B cell (primary cell): Measurements from ENCODE around the gene APRT. TPM values are rescaled to one million over a fixed set of nuclear protein-coding genes. Genes with fewer than 3 reads are reported as not detected.

Experiments used
- ATAC-seq: fragments of 200-7000 bp; cut with Tn5 transposase; one replicate; pipeline ENCODE4 v1.10.0; 2021; ENCODE audit warnings: low read depth, mild to moderate bottlenecking, moderate number of reproducible peaks, moderate library complexity
- CTCF ChIA-PET: fragments of 350-600 bp; sonication (Branson Sonifier 250); formaldehyde crosslinking; loops from one replicate; lab custom pipeline; 2021; ENCODE audit warnings: antibody characterized with exemption, inconsistent platforms; lab: Charles Lee
- POLR2A ChIA-PET: fragments of 350-600 bp; sonication (Branson Sonifier 250); formaldehyde crosslinking; loops from one replicate; lab custom pipeline; 2021; ENCODE audit warnings: antibody characterized with exemption; lab: Charles Lee
- DNase-seq: peaks from one replicate; pipeline ENCODE4 v3.0.0; 2013
- H2AFZ ChIP-seq: 2 replicates; pipeline ENCODE4 v1.6.1; 2012; ENCODE audit warnings: mild to moderate bottlenecking, low read depth, low read length; ENCODE audit not compliant: insufficient read depth, poor library complexity, severe bottlenecking
- H3K27ac ChIP-seq, 2 donors: 1 replicate in 1 of 2; 2 replicates in 1 of 2; pipeline ENCODE4 v1.5.1; 2012 to 2013; ENCODE audit warnings: low read length in 2 of 2, mild to moderate bottlenecking in 2 of 2, moderate library complexity in 1 of 2
- H3K27me3 ChIP-seq, 4 experiments: fragments of 200-600 bp in 1 of 4; sonication (generic) in 1 of 4; replicated peaks in 1 of 4; 1 replicate in 2 of 4; 2 replicates in 2 of 4; pipeline versions ENCODE4 v1.6.1 to v1.7.0; 2013 to 2016; ENCODE audit warnings: low read length in 3 of 4, mild to moderate bottlenecking in 2 of 4, mixed read lengths in 1 of 4, moderate library complexity in 1 of 4; ENCODE audit not compliant: insufficient read depth in 4 of 4, control insufficient read depth in 3 of 4; ENCODE audit errors: control extremely low read depth in 1 of 4
- H3K36me3 ChIP-seq, 2 experiments: replicated peaks in 1 of 2; 1 replicate in 1 of 2; 2 replicates in 1 of 2; pipeline versions ENCODE4 v1.6.1 to v1.7.1; 2013; ENCODE audit warnings: low read length in 1 of 2; ENCODE audit not compliant: insufficient read depth in 2 of 2, control insufficient read depth in 1 of 2; ENCODE audit errors: control extremely low read depth in 1 of 2, extremely low read depth in 1 of 2
- H3K4me1 ChIP-seq, 2 donors: fragments of 200-600 bp in 1 of 2; sonication (generic) in 1 of 2; 1 replicate in 1 of 2; 2 replicates in 1 of 2; pipeline versions ENCODE4 v1.5.1 to v1.6.1; 2013 to 2017; ENCODE audit warnings: low read length in 2 of 2; ENCODE audit not compliant: control insufficient read depth in 2 of 2, insufficient read depth in 2 of 2
- H3K4me2 ChIP-seq: replicated peaks from 2 replicates; pipeline ENCODE3; 2012; ENCODE audit warnings: mild to moderate bottlenecking, low read depth, low read length; ENCODE audit not compliant: poor library complexity, severe bottlenecking
- H3K4me3 ChIP-seq, 5 experiments: fragments of 200-600 bp in 1 of 5; sonication (generic) in 1 of 5; 1 replicate in 3 of 5; 2 replicates in 2 of 5; pipeline versions ENCODE4 v1.5.1 to v1.7.0; 2011 to 2016; ENCODE audit warnings: low read length in 4 of 5, mild to moderate bottlenecking in 4 of 5, low read depth in 2 of 5, control low read depth in 1 of 5, moderate library complexity in 1 of 5; ENCODE audit not compliant: insufficient read depth in 1 of 5; ENCODE audit errors: control extremely low read depth in 1 of 5, extremely low read depth in 1 of 5
- H3K79me2 ChIP-seq: fragments of 200-600 bp; sonication (generic); one replicate; pipeline ENCODE4 v1.6.0; 2016; ENCODE audit warnings: low read length; ENCODE audit not compliant: control insufficient read depth, insufficient read depth
- H3K9ac ChIP-seq: fragments of 200-600 bp; sonication (generic); 2 replicates; pipeline ENCODE4 v1.6.1; 2017; ENCODE audit warnings: mild to moderate bottlenecking, low read length, moderate library complexity
- H3K9me3 ChIP-seq, 3 donors: one replicate each; pipeline versions ENCODE4 v1.6.1 to v1.7.1; 2013; ENCODE audit warnings: low read length in 2 of 3; ENCODE audit not compliant: control insufficient read depth in 2 of 3, insufficient read depth in 1 of 3; ENCODE audit errors: control extremely low read depth in 1 of 3
- H4K20me1 ChIP-seq: 2 replicates; pipeline ENCODE4 v1.6.0; 2012; ENCODE audit warnings: mild to moderate bottlenecking, low read length; ENCODE audit not compliant: insufficient read depth, control insufficient read depth, poor library complexity, severe bottlenecking
- H3K27ac Mint-ChIP-seq: one replicate; pipeline ENCODE4 v1.8.0; 2021; ENCODE audit warnings: mixed read lengths
- H3K27me3 Mint-ChIP-seq: one replicate; pipeline ENCODE4 v1.8.0; 2021; ENCODE audit warnings: mixed read lengths
- H3K4me1 Mint-ChIP-seq: one replicate; pipeline ENCODE4 v1.8.0; 2021; ENCODE audit warnings: mixed read lengths
- H3K4me3 Mint-ChIP-seq: one replicate; pipeline ENCODE4 v1.8.0; 2021; ENCODE audit warnings: mixed read lengths
- H3K9me3 Mint-ChIP-seq: one replicate; pipeline ENCODE4 v1.8.0; 2022; ENCODE audit warnings: mixed read lengths; ENCODE audit not compliant: insufficient read depth
- CTCF ChIP-seq: fragments of 200-600 bp; IDR thresholded peaks from one replicate; pipeline ENCODE4 v1.8.0; 2022; ENCODE audit warnings: antibody characterized with exemption, mild to moderate bottlenecking
- EZH2 ChIP-seq: IDR thresholded peaks from 2 replicates; pipeline ENCODE4 v1.6.1; 2012; ENCODE audit warnings: borderline replicate concordance, low read depth, mild to moderate bottlenecking, moderate library complexity, low read length; ENCODE audit not compliant: insufficient read depth, poor library complexity, severe bottlenecking
- WGBS: methylation state at CpG from one replicate; pipeline ENCODE4 v1.1.5; 2013; ENCODE audit warnings: missing lambda C conversion rate; ENCODE audit not compliant: insufficient coverage; 5-methylcytosine and 5-hydroxymethylcytosine counted together
- intact Hi-C: fragments of 100-400 bp; cut with micrococcal nuclease; formaldehyde crosslinking; loops from one replicate; pipeline ENCODE4 v1.10.0; 2022
- polyA plus RNA-seq: library from polyadenylated mRNA; depleted of rRNA; stranded (reverse); fragments of >200 nt; gene quantifications from 2 replicates; pipeline ENCODE4 v1.2.3, GENCODE V29; 2012
- total RNA-seq, 2 donors: library from RNA; stranded (reverse); fragments of 120-200 nt in 1 of 2; gene quantifications; 1 replicate in 1 of 2; 2 replicates in 1 of 2; pipeline versions ENCODE4 v1.2.3 to v1.2.4, GENCODE V29; 2013 to 2022

The APRT gene
- total and polyA plus RNA-seq, 2 donors (not counting 1 experiment from before 2014, with no cell fraction given) = 124 to 161 TPM

- Histone ChIP-seq H2AFZ (no peak overlapping the region), H3K4me2 (no peak overlapping the region), H3K4me1 (peaks cover 24 to 48% of the 10 kb centered on the region in 2 donors), H3K9me3 (no peaks in the 10 kb centered on the region), H3K4me3 (no peak overlapping the region), H3K9ac (no peak overlapping the region), H3K27me3 (no peaks in the 10 kb centered on the region), H3K36me3 (peaks cover 0 to 10% of the 10 kb centered on the region in 2 experiments), H3K27ac (no peak overlapping the region), H3K79me2 (peaks cover 97% of the 10 kb centered on the region), H4K20me1 (peaks cover 94% of the 10 kb centered on the region)
- intact Hi-C loops = no loop called here
- no peak for DNase-seq
- Mint-ChIP-seq H3K4me3 (no peak overlapping the region), H3K27me3 (no peaks in the 10 kb centered on the region), H3K9me3 (no peaks in the 10 kb centered on the region), H3K27ac (no peak overlapping the region), H3K4me1 (peaks cover 39% of the 10 kb centered on the region)
- 94% methylated on average over 16 of the region's 18 CpGs for WGBS
- ChIA-PET POLR2A (no interaction called here), CTCF (no interaction called here)
- TF ChIP-seq CTCF (no peak), EZH2 (no peak)
- ATAC-seq = no peak
Measured at GRCh38 chr16:88775825-88776224, 35.9 kb downstream of the APRT start.

GRCh38 chr16:88774544-88775393, 37.0 kb downstream of the APRT start:
- CTCF ChIA-PET = interaction anchor here (0.5 to 1.2 kb wide), 3 partner anchors 20 to 392 kb away, joined by 3 read pairs; no protein-coding TSS in a partner anchor
- no peak overlapping the region for H2AFZ ChIP-seq
- Mint-ChIP-seq H3K27me3 (no peaks in the 10 kb centered on the region), H3K9me3 (no peaks in the 10 kb centered on the region), H3K27ac (no peak overlapping the region), H3K4me3 (no peak overlapping the region), H3K4me1 (peaks cover 38% of the 10 kb centered on the region)
- no peak overlapping the region for H3K9ac ChIP-seq
- no peak overlapping the region for H3K4me3 ChIP-seq
- DNase-seq (no peak), ATAC-seq (no peak)
- H3K4me1 ChIP-seq = peaks cover 24 to 48% of the 10 kb centered on the region in 2 donors
- POLR2A ChIA-PET = no interaction called here
- no peak overlapping the region for H3K4me2 ChIP-seq
- no peaks in the 10 kb centered on the region for H3K27me3 ChIP-seq
- H4K20me1 ChIP-seq = peaks cover 94% of the 10 kb centered on the region
- H3K27ac ChIP-seq = no peak overlapping the region
- peaks cover 0 to 10% of the 10 kb centered on the region in 2 experiments for H3K36me3 ChIP-seq
- WGBS = 95% methylated on average over 31 of the region's 32 CpGs
- peaks cover 97% of the 10 kb centered on the region for H3K79me2 ChIP-seq
- TF ChIP-seq CTCF = no peak
- no peak for TF ChIP-seq EZH2
- intact Hi-C loops = no loop called here
- H3K9me3 ChIP-seq = no peaks in the 10 kb centered on the region
